Measurements from ENCODE around the gene NRXN2.
A peak's percentile ranks its signal among the peaks of the same experiment; 100 is the strongest.
"Not testable (repeated sequence)": the region's sequence is repeated elsewhere in the genome, so short reads cannot be mapped to it uniquely, and the experiment has no call there.

The NRXN2 gene

DNA sequence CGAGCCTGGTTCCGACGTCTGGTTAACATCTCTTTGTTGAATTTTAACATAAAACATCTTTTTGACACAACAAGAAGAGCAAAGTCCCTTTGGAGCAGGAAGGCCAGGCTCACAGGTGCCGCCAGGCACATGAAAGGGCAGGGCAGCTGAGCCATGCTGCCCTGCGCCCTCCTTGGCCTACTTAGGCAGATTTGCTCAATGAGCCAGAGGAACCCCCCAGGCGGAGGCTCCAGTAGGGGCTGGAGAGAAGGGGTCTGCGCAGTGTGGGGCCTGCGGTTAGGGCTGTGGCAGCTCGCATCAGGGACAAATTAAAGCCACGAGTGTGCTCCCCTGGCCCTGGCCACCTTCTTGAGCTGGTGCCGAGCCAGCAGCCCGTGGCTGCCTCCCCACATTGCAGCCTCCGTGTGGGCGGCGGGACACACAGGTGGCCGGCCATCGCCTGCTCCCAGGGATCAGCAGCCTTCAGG is 141.9 kb downstream of the NRXN2 start:
- DNase-seq = no peak

GRCh38 chr11:64580412-64580811 is 142.6 kb downstream of the NRXN2 start:
- no peak for DNase-seq

GRCh38 chr11:64577202-64577601 is 145.8 kb downstream of the NRXN2 start:
- no peak for DNase-seq

DNA sequence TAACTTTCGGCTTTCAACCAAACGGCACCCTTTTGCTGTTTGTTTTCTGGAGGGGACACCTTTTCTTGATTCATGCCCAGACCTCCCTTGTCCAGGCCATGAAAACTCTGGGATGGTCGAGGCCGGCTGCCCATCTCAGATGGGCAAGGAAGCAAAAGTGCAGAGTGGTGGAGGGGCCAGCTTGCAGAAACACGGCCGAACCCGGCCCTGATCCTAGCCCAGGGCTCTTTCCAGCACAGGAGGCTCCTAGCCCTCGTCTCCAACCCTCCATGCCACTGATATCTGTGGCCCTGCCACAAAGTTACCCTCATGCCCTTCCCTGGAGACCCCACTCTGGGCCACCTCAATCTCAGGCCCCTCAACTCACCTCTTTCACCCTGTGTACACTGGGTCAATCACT is 150.9 kb downstream of the NRXN2 start:
- DNase-seq = no peak

- DNase-seq = no peak
These were observed 151.4 kb downstream of the NRXN2 start for GRCh38 chr11:64571410-64572091.

DNA sequence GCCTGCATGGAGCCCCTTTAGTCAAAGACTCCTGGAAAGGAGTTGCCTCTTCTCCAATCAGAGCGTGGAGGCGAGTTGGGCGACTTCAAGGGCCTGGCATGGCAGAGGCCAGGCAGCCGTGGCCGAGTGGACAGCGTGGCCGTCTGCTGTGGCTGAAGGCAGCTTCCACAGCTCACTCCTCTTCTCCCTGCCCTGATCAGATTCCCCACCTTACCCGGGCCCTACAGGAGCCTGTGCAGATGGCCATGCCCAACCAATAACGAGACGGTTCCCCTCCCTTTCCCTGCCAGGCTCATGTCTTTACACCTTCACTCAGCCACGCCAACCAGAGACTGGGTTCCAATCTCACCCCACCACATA is 152.0 kb downstream of the NRXN2 start:
- no peak for DNase-seq

DNA sequence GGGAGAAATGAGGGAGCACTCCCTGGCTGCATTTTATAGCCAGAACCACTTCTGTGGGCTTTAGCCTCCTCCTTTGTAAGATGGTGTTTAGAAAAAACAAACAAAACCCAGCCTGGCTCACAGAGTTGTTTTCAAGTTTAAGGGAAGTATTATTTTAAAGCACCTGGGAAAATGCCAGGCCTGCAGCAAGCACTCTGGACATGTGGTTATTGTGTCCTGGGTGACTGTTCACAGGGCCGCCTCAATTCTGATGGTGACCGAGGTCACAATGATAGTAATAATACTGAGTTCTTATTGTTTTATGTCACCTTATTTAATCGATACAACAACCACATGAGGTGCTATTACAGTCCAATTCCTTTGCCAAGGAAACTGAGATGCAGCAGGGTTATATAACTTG is 152.7 kb downstream of the NRXN2 start:
- DNase-seq = no peak

GRCh38 chr11:64569300-64569970 is 153.6 kb downstream of the NRXN2 start:
- no peak for DNase-seq

- DNase-seq = no peak
These were observed 154.3 kb downstream of the NRXN2 start for GRCh38 chr11:64568584-64569140.

DNA sequence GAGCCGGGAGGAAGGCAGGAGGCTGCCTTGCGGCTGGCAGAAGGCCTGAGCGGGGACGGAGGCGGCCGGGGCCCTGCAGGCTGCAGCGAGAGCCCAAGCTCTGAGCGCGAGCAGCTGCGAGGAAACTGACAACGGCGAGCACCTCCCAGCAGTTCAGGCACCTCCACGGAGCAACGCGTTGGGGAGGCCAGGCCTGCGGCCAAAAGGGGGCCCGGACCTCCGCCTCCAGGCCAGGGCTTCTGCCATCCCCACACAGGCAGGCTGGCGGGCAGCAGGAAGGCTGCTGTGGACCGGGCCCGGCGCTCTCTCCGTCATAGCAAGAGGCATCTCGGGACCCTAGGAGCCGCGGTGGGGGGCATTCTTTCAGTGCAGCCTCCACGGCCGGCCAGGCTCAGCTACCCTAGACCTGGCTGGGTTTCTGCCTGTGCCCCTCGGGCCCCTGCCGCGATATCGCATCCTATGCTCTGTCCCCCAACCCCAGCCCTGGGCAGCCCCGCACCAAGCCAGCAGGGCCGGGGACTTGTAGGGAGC is 154.9 kb downstream of the NRXN2 start:
- DNase-seq = no peak

DNA sequence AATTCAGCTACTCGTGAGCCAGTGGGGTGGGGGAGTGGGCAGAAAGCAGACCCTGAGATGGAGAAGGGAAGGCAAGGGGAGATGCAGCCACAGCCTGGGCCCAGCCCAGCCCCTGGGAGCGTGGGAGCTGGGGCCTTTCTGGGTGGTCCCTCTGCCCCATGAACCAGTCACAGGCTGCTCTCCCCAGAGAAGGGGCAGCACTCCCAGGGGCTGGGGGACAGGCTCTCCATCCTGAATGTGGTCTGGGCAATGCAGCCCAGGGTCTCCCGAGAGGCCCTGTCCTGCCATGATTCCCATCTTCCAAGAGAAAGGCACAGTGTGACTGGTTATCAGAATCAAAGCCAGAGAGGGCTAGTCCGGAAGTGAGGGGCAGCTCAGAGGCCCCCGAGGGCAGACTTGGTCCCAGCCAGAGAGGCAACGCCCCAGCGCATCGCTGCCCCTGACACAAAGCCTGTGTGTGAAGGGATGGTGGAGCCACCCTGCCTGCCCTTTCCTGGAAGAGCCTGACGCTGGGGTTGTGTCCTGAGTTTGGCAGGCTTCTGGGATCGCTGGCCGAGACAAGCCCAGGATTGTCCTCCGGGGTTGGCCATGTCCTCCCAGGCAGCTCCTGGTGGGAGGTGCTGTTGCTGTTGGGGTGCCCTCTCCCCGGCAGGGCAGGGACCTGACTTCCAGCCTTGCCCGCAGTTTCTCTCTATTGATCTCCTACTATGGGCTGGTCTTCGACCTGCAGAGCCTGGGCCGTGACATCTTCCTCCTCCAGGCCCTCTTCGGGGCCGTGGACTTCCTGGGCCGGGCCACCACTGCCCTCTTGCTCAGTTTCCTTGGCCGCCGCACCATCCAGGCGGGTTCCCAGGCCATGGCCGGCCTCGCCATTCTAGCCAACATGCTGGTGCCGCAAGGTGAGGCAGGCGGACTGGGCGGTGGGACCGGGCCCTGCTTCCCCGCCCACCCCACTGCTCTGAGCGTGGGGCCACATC is 155.8 kb downstream of the NRXN2 start:
- DNase-seq = no peak

DNA sequence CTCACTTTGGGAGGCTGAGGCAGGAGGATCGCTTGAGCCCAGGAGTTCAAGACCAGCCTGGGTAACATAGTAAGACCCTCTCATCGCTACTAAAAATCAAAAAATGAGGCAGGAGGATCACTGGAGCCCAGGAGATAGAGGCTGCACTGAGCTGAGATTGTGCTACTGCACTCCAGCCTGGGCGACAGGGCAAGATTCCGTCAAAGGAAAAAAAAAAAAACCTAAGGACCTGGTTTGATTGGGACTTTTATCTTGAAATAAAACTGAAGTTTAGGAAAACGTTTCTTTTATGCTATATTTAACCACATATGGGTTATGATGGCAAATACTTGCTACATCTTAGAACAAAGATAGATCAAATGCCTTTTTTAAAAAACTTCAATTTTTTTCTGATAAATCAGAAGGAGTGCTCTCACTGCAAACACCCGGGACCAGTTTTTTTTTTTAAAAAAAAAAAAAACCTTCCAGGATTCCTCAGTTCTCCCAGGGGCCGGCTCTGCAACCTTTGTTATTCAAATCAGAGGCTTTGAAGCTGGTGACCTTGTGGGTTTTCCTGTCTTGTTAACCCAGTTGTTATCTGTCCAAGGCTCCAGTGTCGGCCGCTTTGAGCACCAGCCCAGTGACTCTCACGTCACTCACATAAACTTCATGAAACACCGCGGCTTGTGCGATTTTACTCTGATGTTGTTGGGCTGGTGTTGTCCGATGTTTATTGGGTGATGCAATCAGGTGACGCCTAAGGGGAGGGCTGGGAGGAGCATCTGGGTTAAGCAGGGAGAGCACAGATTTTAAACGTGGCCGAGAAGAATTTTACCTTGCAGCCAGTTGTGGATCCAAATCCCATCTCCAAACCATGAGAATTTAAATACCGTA is 156.7 kb downstream of the NRXN2 start:
- DNase-seq = peak in 1 of 2 experiments; percentile 38

- peak in 1 of 2 experiments; percentile 29 for DNase-seq
These were observed 157.8 kb downstream of the NRXN2 start for GRCh38 chr11:64564947-64565889.

GRCh38 chr11:64564419-64564818 is 158.6 kb downstream of the NRXN2 start:
- DNase-seq = no peak

GRCh38 chr11:64563966-64564365 is 159.0 kb downstream of the NRXN2 start:
- DNase-seq = no peak

DNA sequence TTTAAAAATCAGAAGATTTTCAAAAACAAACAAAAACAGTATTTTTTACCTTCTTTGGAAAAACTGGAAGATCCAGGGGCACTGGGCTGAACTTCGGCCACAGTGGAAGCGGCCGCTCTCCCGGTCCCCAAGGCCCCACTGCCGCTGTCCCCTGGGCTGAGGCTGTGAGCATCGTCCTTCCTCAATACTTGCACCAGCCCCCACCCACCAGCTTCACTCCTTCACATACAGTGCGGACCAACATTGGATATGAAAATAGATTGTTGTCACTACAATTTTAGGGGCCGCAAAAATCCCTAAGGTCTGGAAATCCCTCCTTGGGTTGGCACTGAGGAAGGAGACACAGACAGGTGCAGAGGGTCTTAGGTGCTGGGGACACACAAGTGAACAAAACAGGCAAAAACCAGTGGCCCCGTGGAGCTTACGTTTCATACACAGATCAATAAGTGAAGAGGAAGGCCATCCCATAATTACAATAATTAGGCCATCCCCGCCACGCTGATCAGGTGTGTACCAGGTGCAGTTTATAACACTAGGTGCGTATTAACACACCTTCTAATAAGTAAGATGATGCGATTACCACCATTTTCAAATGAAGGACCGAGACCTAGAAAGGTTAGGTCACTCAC is 160.2 kb downstream of the NRXN2 start:
- DNase-seq = no peak

DNA sequence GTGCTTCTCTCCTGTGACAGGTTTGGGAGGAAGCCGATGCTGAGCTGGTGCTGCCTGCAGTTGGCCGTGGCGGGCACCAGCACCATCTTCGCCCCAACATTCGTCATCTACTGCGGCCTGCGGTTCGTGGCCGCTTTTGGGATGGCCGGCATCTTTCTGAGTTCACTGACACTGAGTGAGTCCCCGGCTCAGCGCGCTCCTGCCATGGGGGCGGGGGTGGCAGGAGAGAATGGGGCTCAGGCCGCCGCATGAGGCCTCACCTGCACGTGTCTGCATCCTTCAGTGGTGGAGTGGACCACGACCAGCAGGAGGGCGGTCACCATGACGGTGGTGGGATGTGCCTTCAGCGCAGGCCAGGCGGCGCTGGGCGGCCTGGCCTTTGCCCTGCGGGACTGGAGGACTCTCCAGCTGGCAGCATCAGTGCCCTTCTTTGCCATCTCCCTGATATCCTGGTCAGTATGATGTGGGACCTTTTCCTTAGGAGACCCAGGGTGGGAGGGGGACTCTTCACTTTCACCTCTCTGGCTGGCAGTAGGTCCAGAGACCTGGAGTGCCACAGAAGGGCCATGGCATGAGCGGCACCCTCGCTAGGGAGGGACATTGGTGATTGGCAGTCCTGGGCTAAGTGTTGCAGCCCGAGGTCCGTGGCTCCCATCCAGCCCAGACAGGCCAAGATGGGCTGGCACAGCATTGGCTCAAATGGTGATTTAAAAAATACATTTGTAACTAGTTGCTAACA is 160.8 kb downstream of the NRXN2 start:
- no peak for DNase-seq

GRCh38 chr11:64561429-64561828 is 161.6 kb downstream of the NRXN2 start:
- DNase-seq = not testable (repeated sequence)

- DNase-seq = no peak
These were observed 162.1 kb downstream of the NRXN2 start for GRCh38 chr11:64560941-64561340.
